Measurements from ENCODE around the gene DGLUCY.

DGLUCY gene

GRCh38 chr14:91273273-91273884, 159.5 kb downstream of the DGLUCY start:
- DNase-seq (ENCODE audit: insufficient read length, low spot score) (no peak), FAIRE-seq (no peak)

DNA sequence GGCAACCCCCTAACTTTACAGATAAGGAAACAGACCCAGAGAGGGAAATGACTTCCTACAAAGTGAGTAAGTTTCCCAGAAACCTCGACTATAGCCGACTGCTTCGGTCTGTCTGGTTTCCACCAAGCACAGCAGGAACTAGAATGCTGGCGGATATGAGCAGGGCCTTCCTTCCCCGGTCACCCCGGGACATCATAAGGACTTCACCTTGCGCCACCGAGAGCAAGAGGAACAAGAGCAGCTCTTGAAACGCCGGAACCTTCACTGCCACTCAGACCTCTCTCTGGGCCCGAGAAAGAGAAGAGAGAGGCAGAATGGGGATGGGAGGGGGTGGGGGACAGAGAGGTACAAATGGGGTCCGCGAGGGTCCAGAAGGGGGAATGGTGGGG, 160.0 kb downstream of the DGLUCY start:
- DNase-seq (ENCODE audit: insufficient read length, low spot score) (no peak), FAIRE-seq (no peak)

GRCh38 chr14:91274796-91275195, 160.9 kb downstream of the DGLUCY start:
- FAIRE-seq (no peak), DNase-seq (ENCODE audit: insufficient read length, low spot score) (no peak)
